22Rv1 (cell line): Measurements from ENCODE around the gene LSM11.
A peak's percentile ranks its signal among the peaks of the same experiment; 100 is the strongest.

Source experiments
- H3K27ac ChIP-seq: fragments of 450-650 bp; 2 replicates; pipeline ENCODE4 v1.5.1; 2017
- ZFX ChIP-seq: fragments of 450-650 bp; IDR thresholded peaks from 2 replicates; pipeline ENCODE4 v1.6.1; 2017; ENCODE audit warnings: antibody characterized with exemption, borderline replicate concordance
- TF ChIP-seq, protein P1 (sequence below): fragments of 450-650 bp; IDR thresholded peaks from 2 replicates; pipeline ENCODE4 v1.5.1; 2017; ENCODE audit warnings: mild to moderate bottlenecking

LSM11 gene

DNA sequence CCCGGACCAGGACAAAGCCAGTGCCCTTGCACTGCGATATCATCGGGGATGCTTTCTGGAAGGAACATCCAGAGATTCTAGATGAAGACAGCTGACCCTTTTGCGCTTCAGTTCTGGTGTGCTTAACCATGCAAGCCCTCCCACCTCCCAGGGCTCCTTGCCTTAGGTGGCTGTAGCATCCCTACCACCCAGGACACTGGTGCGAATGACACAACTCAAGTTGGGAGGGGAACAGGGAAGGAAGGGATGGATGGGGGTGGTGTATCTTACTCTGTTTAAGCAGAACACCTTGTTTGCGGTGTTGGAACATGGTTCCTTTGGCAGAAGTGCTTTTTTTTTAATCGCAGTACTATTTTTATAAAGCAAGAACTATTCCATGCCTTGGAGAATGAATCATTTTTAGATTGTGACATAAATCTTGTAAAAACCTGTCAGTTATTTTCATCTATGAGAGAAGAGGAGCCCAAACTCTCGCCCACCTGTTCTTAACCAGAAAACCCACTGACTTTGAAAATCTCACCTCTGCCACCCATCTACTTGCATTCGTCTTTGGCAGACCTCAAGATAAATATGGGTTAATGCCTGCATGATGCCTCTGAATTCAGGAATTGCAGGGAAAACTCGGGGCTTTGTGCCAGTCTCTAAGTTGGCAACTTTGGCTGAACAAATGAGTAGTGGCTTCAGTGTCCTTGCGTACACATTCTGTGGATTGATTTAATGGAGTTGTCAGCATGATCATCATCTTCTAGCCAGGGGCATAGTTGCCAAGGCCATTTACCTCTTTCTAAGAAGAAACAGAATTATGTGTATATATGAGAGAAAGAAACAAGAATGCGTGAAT, 3.9 kb upstream of the LSM11 start:
- TF ChIP-seq ZFX, result no peak

DNA sequence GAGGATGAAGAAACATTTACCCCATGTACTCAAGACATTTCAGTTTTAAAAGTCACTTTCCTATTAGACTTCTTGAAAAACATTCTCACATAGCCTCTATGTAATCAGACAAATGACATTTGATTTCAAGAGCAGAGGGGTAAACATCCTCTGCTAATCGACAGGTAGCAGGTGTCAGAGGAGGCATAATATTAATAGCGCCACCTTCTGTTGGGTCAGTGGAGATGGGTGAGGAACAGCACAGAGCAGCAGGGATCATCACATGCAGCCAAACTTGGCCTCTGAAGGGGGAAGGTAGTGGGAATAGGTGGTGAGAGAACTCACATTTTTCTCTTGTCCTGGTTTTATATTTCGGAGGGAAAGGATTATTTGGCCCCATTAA, 3.3 kb upstream of the LSM11 start:
- no peak overlapping the region for H3K27ac ChIP-seq
- TF ChIP-seq ZFX, result no peak
- TF ChIP-seq, protein P1, sequence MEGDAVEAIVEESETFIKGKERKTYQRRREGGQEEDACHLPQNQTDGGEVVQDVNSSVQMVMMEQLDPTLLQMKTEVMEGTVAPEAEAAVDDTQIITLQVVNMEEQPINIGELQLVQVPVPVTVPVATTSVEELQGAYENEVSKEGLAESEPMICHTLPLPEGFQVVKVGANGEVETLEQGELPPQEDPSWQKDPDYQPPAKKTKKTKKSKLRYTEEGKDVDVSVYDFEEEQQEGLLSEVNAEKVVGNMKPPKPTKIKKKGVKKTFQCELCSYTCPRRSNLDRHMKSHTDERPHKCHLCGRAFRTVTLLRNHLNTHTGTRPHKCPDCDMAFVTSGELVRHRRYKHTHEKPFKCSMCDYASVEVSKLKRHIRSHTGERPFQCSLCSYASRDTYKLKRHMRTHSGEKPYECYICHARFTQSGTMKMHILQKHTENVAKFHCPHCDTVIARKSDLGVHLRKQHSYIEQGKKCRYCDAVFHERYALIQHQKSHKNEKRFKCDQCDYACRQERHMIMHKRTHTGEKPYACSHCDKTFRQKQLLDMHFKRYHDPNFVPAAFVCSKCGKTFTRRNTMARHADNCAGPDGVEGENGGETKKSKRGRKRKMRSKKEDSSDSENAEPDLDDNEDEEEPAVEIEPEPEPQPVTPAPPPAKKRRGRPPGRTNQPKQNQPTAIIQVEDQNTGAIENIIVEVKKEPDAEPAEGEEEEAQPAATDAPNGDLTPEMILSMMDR, result peak; percentile 80

More for the DNA sequence above, 3.9 kb upstream of the LSM11 start:
- H3K27ac ChIP-seq, result no peak overlapping the region

DNA sequence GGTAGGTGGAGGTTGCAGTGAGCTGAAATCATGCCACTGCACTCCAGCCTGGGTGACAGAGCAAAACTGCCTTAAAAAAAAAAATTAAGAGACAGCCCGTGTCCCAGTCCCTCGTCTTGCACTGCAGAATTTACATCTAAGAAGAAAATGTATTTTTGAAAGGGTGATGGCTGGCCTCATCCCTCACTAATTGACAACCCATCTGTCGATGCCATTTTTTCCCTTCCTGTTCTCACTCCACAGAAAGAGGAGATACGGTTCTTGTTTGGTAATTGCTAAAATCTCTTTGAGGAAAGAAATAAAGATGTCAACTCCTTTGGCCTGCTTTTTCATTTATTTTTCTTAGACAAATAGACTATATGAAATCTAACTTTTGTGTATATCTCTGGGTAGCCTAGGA, 2.4 kb upstream of the LSM11 start:
- TF ChIP-seq, protein P1, result no peak
- TF ChIP-seq ZFX, result no peak
- no peak overlapping the region for H3K27ac ChIP-seq

DNA sequence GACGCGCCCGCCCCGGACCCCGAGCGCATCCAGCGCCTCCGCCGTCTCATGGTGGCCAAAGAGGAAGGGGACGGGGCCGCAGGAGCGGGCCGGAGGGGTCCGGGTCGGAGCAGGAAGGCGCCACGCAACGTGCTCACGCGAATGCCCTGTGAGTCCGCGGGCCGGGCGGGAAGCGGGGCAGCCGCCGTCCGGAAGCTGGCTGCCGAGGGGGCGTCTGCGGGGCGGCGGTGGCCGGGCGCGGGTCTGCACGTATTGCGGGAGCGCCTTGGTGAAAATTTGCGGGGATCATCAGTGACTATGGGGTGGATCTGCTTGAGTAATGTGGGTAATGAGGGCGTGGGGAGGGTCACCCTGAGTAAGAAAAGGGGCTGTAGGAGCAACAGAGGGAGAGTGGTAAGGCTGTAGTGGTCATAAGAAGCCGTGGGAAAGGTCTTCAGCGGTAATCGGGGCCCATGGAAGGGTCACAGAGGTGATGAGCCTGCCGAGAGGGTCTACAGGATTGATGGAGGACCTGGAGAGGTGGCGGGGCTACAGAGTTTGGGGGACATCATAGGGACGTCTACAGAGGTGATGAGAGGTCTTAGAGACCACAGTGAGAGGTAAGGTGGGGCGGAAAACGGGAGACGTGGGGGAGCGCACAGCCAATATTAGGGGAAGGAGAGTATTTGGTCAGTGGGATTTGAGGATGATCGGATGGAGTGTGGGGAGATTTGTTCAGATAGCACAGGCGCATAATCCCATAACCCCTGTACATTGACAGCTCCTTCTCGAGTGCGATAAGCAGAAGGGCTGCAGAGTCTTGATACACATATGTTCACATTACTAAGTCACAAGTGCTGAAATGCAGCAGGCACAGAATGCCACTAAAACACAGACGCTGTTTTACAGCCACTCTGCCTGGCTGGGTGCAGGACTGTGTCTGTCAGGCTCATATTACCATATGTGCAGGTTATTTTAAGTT, 819 bp downstream of the LSM11 start:
- peak overlapping the region; percentile 34; the same call in 1 of the 2 replicates for H3K27ac ChIP-seq
- TF ChIP-seq, protein P1, result no peak
- no peak for TF ChIP-seq ZFX

DNA sequence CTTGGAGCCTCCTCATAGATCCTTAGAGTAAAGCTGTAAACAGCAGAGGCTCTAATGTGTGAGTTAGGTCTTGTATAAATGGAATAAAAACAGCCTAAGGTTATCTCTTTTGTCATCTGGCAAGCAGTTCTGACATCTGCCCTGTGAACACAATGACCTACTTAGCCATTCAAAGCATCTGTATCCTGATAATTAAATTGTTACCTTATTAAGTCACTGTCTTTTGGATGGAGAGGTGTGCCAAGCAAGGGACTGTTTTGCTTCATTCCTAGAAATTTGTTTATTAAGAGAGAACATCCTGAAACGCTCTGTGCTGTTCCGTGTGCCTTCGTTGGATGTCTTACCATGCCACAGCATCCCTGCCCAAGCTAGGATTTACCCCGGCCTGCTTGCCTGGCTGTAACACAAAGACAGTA, 1.5 kb downstream of the LSM11 start:
- no peak for TF ChIP-seq ZFX
- TF ChIP-seq, protein P1, result no peak
- H3K27ac ChIP-seq, result no peak overlapping the region

DNA sequence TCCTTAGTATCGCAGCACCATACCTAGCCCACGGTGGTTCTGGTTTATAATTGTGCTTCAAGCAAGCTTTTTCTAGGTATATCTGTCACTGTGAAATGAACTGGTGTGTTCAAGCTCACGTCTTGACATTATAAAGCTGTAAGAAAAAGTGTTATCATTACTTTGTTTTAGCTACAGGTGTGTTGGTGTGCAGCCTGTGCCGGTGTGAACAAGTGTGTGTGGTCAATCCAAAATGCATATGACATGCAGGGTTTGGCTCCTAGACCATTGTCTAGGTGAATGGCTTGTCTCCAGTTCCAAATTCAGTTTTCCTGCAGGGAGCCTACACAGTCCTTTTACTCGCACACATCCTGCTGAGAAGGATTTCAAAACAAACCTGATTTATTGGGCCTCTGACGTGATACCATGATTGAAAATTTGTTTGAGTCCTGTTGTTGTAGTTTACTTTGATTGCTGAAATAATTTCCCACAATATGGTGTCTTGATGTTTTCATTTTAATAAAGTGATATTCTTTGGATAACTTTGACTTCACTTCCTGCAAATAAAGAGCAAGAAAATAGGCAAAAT, 3.7 kb downstream of the LSM11 start:
- no peak for TF ChIP-seq ZFX
- TF ChIP-seq, protein P1, result no peak
- no peak overlapping the region for H3K27ac ChIP-seq

DNA sequence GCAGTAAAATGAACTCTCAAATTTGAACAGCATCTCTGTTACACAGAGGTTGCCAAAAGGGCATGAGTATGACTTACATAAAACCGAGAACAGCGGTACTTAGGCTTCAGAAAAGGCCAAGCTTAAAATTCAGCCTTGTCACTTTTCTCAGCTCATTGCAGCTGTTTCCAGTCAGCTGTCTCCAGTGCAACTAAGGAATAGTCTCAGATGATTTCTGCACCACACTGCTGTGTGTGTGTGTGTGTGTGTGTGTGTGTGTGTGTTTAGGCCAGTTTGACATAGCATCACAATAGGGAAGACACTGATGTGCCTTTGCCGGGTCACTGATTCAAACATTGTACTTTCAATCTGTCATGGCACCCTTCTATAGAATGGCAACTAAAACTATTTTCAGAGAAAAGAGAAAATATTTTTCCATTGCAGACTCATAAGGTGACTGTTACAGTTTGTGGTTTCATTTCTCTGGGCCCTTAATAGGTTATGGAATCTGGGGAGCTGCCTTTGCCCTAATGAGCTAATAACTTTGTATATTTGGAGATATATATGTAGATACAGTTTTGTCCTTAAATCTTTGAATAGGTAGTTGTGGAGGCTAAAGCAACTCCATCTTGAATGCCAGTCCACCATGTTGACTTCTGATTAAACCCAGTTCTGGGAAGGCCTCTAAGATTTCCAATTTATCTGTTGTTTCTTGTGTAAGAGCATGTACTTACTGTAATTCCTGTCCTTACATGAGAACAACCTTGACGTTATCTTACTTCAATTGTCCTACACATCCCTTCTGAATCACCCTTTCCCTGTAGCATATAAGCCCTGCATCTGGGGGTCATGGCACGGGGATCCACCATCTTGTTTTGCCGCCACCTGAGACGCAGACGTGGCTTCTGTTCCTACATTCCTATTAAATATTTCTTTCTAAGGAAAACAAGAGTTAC, 4.5 kb downstream of the LSM11 start:
- H3K27ac ChIP-seq, result no peak overlapping the region
- no peak for TF ChIP-seq ZFX
- TF ChIP-seq, protein P1, result no peak
